HepG2 (cell line): ENCODE data around the gene ARHGEF26. TPM values are rescaled to one million over a fixed set of nuclear protein-coding genes. Genes with fewer than 3 reads are reported as not detected.

Source experiments
- BRD4 ChIP-seq: sonication (generic); formaldehyde crosslinking; IDR thresholded peaks from 2 replicates; pipeline ENCODE4 v1.4.0; 2020; ENCODE audit warnings: missing genetic modification reagents
- E2F2 ChIP-seq: sonication (generic); formaldehyde crosslinking; IDR thresholded peaks from 2 replicates; pipeline ENCODE4 v1.4.0; 2020; ENCODE audit warnings: missing genetic modification reagents, borderline replicate concordance
- FOXP4 ChIP-seq: sonication (generic); formaldehyde crosslinking; IDR thresholded peaks from 2 replicates; pipeline ENCODE4 v1.4.0; 2020; ENCODE audit warnings: missing genetic modification reagents
- GMEB1 ChIP-seq: sonication (generic); formaldehyde crosslinking; IDR thresholded peaks from 2 replicates; pipeline ENCODE4 v1.5.1; 2020; ENCODE audit warnings: missing genetic modification reagents, mild to moderate bottlenecking, borderline replicate concordance
- HNF4A ChIP-seq: sonication (generic); formaldehyde crosslinking; IDR thresholded peaks from 2 replicates; pipeline ENCODE4 v1.4.0; 2020; ENCODE audit warnings: missing genetic modification reagents
- IKZF5 ChIP-seq: IDR thresholded peaks from 2 replicates; pipeline ENCODE4 v1.6.1; 2018; ENCODE audit warnings: missing genetic modification reagents, mild to moderate bottlenecking, missing compliant biosample characterization
- IRX3 ChIP-seq: sonication (generic); formaldehyde crosslinking; IDR thresholded peaks from 2 replicates; pipeline ENCODE4 v1.8.1; 2023; ENCODE audit warnings: mild to moderate bottlenecking, low read depth, missing genetic modification reagents, borderline replicate concordance
- KDM2A ChIP-seq: sonication (generic); formaldehyde crosslinking; IDR thresholded peaks from 2 replicates; pipeline ENCODE4 v1.4.0; 2020; ENCODE audit warnings: low read depth, missing genetic modification reagents, borderline replicate concordance
- MED8 ChIP-seq: sonication (generic); formaldehyde crosslinking; IDR thresholded peaks from 2 replicates; pipeline ENCODE4 v1.8.1; 2023; ENCODE audit warnings: mild to moderate bottlenecking, missing genetic modification reagents; ENCODE audit not compliant: insufficient replicate concordance
- PHF20 ChIP-seq: sonication (generic); formaldehyde crosslinking; IDR thresholded peaks from 2 replicates; pipeline ENCODE4 v1.5.0; 2020; ENCODE audit warnings: mild to moderate bottlenecking, missing genetic modification reagents
- PLSCR1 ChIP-seq: sonication (generic); formaldehyde crosslinking; IDR thresholded peaks from 2 replicates; pipeline ENCODE4 v1.5.0; 2020; ENCODE audit warnings: missing genetic modification reagents, mild to moderate bottlenecking, borderline replicate concordance
- RAD21 ChIP-seq: fragments of 450-650 bp; formaldehyde crosslinking; IDR thresholded peaks from 2 replicates; pipeline ENCODE4 v1.5.0; 2020; ENCODE audit warnings: mild to moderate bottlenecking
- SNAPC5 ChIP-seq: sonication (generic); formaldehyde crosslinking; IDR thresholded peaks from 2 replicates; pipeline ENCODE4 v1.8.1; 2023; ENCODE audit warnings: mild to moderate bottlenecking, missing genetic modification reagents, borderline replicate concordance
- TBP ChIP-seq: sonication (generic); formaldehyde crosslinking; IDR thresholded peaks from 2 replicates; pipeline ENCODE4 v1.5.0; 2020; ENCODE audit warnings: missing genetic modification reagents
- TFDP1 ChIP-seq: IDR thresholded peaks from 2 replicates; pipeline ENCODE4 v1.6.1; 2016; ENCODE audit warnings: missing compliant biosample characterization, missing genetic modification reagents, borderline replicate concordance
- ZNF235 ChIP-seq: sonication (generic); formaldehyde crosslinking; IDR thresholded peaks from 2 replicates; pipeline ENCODE4 v1.8.1; 2023; ENCODE audit warnings: mild to moderate bottlenecking, missing genetic modification reagents, borderline replicate concordance
- ZNF282 ChIP-seq: fragments of 450-650 bp; IDR thresholded peaks from 2 replicates; pipeline ENCODE4 v1.6.1; 2018; ENCODE audit not compliant: partially characterized antibody
- ZNF44 ChIP-seq: sonication (generic); formaldehyde crosslinking; IDR thresholded peaks from 2 replicates; pipeline ENCODE4 v1.5.1; 2020; ENCODE audit warnings: mild to moderate bottlenecking, missing genetic modification reagents
- ZNF496 ChIP-seq: sonication (generic); formaldehyde crosslinking; IDR thresholded peaks from 2 replicates; pipeline ENCODE4 v1.8.1; 2023; ENCODE audit warnings: mild to moderate bottlenecking, moderate library complexity, missing genetic modification reagents; ENCODE audit not compliant: insufficient replicate concordance
- ZNF660 ChIP-seq: sonication (generic); formaldehyde crosslinking; IDR thresholded peaks from 2 replicates; pipeline ENCODE4 v1.5.1; 2020; ENCODE audit warnings: mild to moderate bottlenecking, low read depth, missing genetic modification reagents, borderline replicate concordance
- polyA plus RNA-seq, 8 experiments: library from polyadenylated mRNA; depleted of rRNA in 3 of 8; stranded (reverse) in 7 of 8; unstranded in 1 of 8; fragments of >200 nt; fragmentation: Illumina TruSeq in 4 of 8; extraction: Trizol in 4 of 8; gene quantifications; 2 replicates each; pipeline versions ENCODE4 v1.2.1 to v1.2.3, GENCODE V29; 2011 to 2016; ENCODE audit warnings: low read depth in 4 of 8, missing spikeins in 1 of 8, mixed read lengths in 1 of 8; ENCODE audit not compliant: insufficient read depth in 1 of 8
- total RNA-seq, 5 experiments: library from RNA; depleted of rRNA; stranded (reverse); fragments of >200 nt; fragmentation: Illumina TruSeq; extraction: Trizol; gene quantifications; 2 replicates each; pipeline ENCODE4 v1.2.3, GENCODE V29; 2016; ENCODE audit warnings: low read depth in 1 of 5

The ARHGEF26 gene
- total and polyA plus RNA-seq, 2 of the 13 experiments (the other 11 are each of a cell fraction or from before 2014, with no cell fraction given): 0.74 to 6.1 TPM

- TF ChIP-seq PLSCR1 (CRISPR knock-in tag) (no peak), IRX3 (CRISPR knock-in tag) (no peak), ZNF235 (CRISPR knock-in tag) (no peak), E2F2 (CRISPR knock-in tag) (no peak), TBP (CRISPR knock-in tag) (no peak), BRD4 (CRISPR knock-in tag) (no peak), PHF20 (CRISPR knock-in tag) (no peak), SNAPC5 (no peak), ZNF282 (no peak), ZNF496 (CRISPR knock-in tag) (no peak), ZNF44 (CRISPR knock-in tag) (no peak), HNF4A (CRISPR knock-in tag) (no peak), FOXP4 (no peak), MED8 (CRISPR knock-in tag) (no peak), GMEB1 (CRISPR knock-in tag) (no peak), KDM2A (peak; percentile 71; the same call in 1 of the 2 replicates), TFDP1 (no peak), ZNF660 (CRISPR knock-in tag) (no peak), RAD21 (CRISPR knock-in tag) (peak; percentile 95), IKZF5 (peak; percentile 35; the same call in 1 of the 2 replicates)
Observed at GRCh38 chr3:154252759-154253638, 131.8 kb downstream of the ARHGEF26 start (continued).
